RWPE2 (cell line): Measurements from ENCODE around the gene SHMT2.

ENCODE experiments used
- ATAC-seq: fragments of 200-7000 bp; cut with Tn5 transposase; 3 replicates; pipeline ENCODE4 v1.9.1; 2021; ENCODE audit warnings: low read depth
- DNase-seq: peaks from one replicate; pipeline ENCODE4 v3.0.0-alpha.2; 2020; ENCODE audit warnings: low spot score
- H3K27ac ChIP-seq: fragments of 450-650 bp; 2 replicates; pipeline ENCODE4 v1.5.1; 2017; ENCODE audit warnings: mild to moderate bottlenecking; ENCODE audit not compliant: poor library complexity, severe bottlenecking
- H3K27me3 ChIP-seq: fragments of 250-450 bp; sonication (Bioruptor Pico); 2 replicates; pipeline ENCODE4 v1.5.1; 2021; ENCODE audit warnings: mild to moderate bottlenecking, moderate library complexity; ENCODE audit not compliant: insufficient read depth, poor library complexity, severe bottlenecking
- H3K36me3 ChIP-seq: fragments of 250-450 bp; sonication (Bioruptor Pico); 2 replicates; pipeline ENCODE4 v1.5.1; 2020; ENCODE audit warnings: low read depth, mild to moderate bottlenecking, moderate library complexity
- H3K4me1 ChIP-seq: fragments of 250-450 bp; sonication (Bioruptor Pico); 2 replicates; pipeline ENCODE4 v1.5.1; 2021; ENCODE audit warnings: mild to moderate bottlenecking, moderate library complexity; ENCODE audit not compliant: insufficient read depth, poor library complexity, severe bottlenecking
- H3K4me3 ChIP-seq: fragments of 250-450 bp; sonication (Bioruptor Pico); 2 replicates; pipeline ENCODE4 v1.5.1; 2021; ENCODE audit warnings: mild to moderate bottlenecking, moderate library complexity; ENCODE audit not compliant: severe bottlenecking
- H3K9me3 ChIP-seq: fragments of 250-450 bp; sonication (Bioruptor Pico); 2 replicates; pipeline ENCODE4 v1.5.1; 2021; ENCODE audit warnings: mild to moderate bottlenecking, moderate library complexity; ENCODE audit not compliant: severe bottlenecking
- TF ChIP-seq, protein P1 (sequence below): fragments of 450-650 bp; IDR thresholded peaks from one replicate; pipeline ENCODE4 v1.5.1; 2017; ENCODE audit warnings: mild to moderate bottlenecking, moderate library complexity; ENCODE audit not compliant: poor library complexity, severe bottlenecking

Gene SHMT2

GRCh38 chr12:57240066-57240921 is 10.8 kb downstream of the SHMT2 start:
- Histone ChIP-seq H3K27me3 (peaks cover 32% of the 10 kb centered on the region), H3K4me3 (peak overlapping the region; percentile 51), H3K4me1 (no peaks in the 10 kb centered on the region), H3K9me3 (no peaks in the 10 kb centered on the region), H3K36me3 (no peaks in the 10 kb centered on the region), H3K27ac (no peak overlapping the region)
- peak; percentile 2; the same call in 1 of the 3 replicates for ATAC-seq
- TF ChIP-seq, protein P1, sequence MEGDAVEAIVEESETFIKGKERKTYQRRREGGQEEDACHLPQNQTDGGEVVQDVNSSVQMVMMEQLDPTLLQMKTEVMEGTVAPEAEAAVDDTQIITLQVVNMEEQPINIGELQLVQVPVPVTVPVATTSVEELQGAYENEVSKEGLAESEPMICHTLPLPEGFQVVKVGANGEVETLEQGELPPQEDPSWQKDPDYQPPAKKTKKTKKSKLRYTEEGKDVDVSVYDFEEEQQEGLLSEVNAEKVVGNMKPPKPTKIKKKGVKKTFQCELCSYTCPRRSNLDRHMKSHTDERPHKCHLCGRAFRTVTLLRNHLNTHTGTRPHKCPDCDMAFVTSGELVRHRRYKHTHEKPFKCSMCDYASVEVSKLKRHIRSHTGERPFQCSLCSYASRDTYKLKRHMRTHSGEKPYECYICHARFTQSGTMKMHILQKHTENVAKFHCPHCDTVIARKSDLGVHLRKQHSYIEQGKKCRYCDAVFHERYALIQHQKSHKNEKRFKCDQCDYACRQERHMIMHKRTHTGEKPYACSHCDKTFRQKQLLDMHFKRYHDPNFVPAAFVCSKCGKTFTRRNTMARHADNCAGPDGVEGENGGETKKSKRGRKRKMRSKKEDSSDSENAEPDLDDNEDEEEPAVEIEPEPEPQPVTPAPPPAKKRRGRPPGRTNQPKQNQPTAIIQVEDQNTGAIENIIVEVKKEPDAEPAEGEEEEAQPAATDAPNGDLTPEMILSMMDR = no peak
- peak; percentile 70 for DNase-seq

DNA sequence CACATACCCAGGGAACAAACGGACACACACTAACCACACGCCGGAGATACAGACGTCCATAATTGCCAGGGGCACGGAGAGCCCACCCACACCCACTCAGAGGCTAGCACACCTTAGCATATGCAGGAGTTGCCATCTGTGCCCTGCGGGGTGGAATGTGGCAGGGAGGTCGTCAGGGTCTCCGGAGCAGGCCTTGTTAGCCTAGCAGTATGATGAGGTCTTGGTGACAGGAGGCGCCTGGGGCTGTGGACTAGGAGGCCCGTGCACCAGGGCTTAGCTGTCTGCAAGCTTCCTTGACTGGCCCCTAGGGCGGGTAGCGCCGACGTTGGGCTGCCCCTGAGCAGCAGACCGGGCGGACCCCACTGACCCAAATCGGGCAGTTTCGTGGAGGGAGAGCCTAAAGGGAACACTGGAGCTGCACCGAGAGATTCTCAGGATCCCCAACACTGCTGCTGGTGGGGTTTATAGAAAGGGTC is 11.5 kb downstream of the SHMT2 start:
- ATAC-seq (no peak), DNase-seq (no peak)
- Histone ChIP-seq H3K4me3 (peak overlapping the region; percentile 51), H3K27me3 (peaks cover 32% of the 10 kb centered on the region), H3K36me3 (no peaks in the 10 kb centered on the region), H3K27ac (no peak overlapping the region), H3K9me3 (no peaks in the 10 kb centered on the region), H3K4me1 (no peaks in the 10 kb centered on the region)
- TF ChIP-seq, protein P1 = no peak

- Histone ChIP-seq H3K27ac (no peak overlapping the region), H3K36me3 (no peaks in the 10 kb centered on the region), H3K27me3 (peaks cover 32% of the 10 kb centered on the region), H3K4me1 (no peaks in the 10 kb centered on the region), H3K4me3 (no peak overlapping the region), H3K9me3 (no peaks in the 10 kb centered on the region)
- ATAC-seq = no peak
- DNase-seq = peak; percentile 35
- TF ChIP-seq, protein P1 = no peak
Measured at GRCh38 chr12:57241402-57242310, 12.1 kb downstream of the SHMT2 start.

GRCh38 chr12:57242329-57242690 is 12.8 kb downstream of the SHMT2 start:
- ATAC-seq = no peak
- Histone ChIP-seq H3K27me3 (peaks cover 32% of the 10 kb centered on the region), H3K4me3 (no peak overlapping the region), H3K36me3 (no peaks in the 10 kb centered on the region), H3K9me3 (no peaks in the 10 kb centered on the region), H3K4me1 (no peaks in the 10 kb centered on the region), H3K27ac (no peak overlapping the region)
- TF ChIP-seq, protein P1 = no peak
- peak; percentile 61 for DNase-seq
